HG02970 (cell line): ENCODE measurements around the gene HTD2.
A peak's percentile ranks its signal among the peaks of the same experiment; 100 is the strongest.
"Not testable (repeated sequence)": the region's sequence is repeated elsewhere in the genome, so short reads cannot be mapped to it uniquely, and the experiment has no call there.

Experiments
- ATAC-seq: cut with Tn5 transposase; IDR thresholded peaks from one replicate; pipeline ENCODE4 v1.9.1; 2021; ENCODE audit warnings: mild to moderate bottlenecking, moderate library complexity, moderate number of reproducible peaks; ENCODE audit not compliant: unreplicated experiment, low FRiP score

The HTD2 gene

DNA sequence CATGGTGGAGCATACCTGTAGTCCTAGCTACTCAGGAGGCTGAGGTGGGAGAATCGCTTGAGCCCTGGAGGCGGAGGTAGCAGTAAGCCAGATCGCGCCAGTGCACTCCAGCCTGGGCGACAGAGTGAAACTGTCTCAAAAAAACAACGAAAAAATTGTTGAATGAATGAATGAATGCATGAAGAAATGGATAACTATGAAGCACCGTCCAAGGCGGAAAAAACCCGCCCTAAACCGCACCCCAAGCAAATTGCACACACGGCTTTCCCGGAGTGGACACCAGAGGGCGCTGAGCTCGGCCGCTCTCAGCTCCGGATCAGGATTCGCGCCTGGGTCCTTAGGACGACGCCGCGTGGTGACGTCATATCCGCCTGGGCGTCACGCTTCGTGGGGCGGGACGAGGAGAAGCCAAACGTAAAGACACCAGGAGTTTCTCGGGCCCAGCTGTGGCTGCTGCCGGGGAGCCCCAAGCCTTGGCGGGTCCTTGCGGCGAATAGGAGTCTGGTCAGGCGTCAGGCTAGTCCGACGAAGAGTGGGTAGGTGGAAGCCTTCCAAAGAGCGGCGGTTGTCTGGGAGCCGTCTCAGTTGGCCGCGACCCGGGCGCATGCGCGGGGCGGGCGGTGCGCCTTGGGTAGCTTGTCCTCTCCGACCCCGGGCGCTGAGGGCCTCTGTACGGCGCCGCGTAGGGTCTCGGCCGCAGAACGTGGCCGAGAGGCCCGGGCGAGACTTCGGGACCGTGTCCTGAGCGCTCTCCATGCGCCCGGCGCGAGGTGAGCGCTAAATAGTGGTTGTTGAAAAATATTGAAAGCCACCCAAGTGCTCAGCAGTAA, at the start of gene HTD2, which contains the start of gene RPP14:
Gene HTD2, plus strand, starts transcription at position 639 of the 830 bp plus-strand sequence. CDS start 11,094 bp downstream, outside the sequence.
Gene RPP14, plus strand, starts transcription at position 364 of the 830 bp plus-strand sequence. CDS start 4,085 bp downstream, outside the sequence.
- peak; percentile 92 for ATAC-seq

DNA sequence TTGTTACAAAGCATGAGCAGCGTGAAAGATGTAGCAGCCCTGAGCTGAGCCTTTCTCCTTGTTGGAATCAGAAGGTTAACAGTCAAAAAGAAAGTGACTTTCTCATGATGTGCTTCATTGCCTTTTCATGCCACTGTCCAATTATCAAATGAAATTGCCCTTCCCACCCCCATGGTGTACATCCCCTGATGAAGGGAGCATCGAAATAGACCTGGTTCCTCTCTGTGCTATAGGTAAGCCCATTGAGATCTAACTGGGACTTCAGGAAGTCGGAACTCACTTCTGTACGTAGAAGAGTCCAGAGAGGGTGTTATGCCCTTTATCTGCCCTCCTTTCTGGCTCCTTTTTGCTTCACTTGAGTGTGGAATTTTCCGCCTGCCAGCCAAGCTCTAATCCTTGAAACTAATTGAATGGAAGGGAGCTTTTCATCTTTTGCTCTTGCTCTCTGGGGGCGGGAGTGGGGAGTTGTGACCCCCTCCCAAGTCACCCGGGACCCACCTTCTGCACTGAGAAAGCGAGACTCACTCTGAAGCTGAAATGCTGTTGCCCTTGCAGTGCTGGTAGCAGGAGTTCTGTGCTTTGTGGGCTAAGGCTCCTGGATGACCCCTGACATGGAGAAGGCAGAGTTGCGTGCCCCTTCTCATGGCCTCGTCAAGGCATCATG, 47.8 kb upstream of the HTD2 start:
- no peak for ATAC-seq

DNA sequence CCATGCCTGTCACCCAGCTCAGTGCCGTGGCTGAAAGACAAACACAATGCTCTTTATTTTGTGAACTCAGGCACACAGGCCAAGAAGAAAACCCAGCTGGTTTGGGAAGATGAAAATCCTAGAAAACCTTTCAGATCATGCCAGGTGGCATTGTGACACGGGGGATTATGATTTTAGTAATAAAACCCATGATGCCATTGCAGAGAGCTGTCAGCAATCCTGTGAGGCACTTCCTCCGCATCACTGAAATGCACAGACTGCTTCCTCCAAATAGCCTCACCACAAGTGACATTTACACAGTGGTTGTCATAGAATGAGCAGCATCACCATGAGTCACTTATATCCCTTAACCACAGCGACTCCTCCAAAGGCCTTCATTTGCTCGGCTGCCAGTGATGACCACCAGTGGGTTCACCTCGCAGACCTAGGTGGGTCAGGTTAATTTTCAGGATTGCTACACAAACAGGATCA, 46.0 kb upstream of the HTD2 start:
- ATAC-seq = no peak

DNA sequence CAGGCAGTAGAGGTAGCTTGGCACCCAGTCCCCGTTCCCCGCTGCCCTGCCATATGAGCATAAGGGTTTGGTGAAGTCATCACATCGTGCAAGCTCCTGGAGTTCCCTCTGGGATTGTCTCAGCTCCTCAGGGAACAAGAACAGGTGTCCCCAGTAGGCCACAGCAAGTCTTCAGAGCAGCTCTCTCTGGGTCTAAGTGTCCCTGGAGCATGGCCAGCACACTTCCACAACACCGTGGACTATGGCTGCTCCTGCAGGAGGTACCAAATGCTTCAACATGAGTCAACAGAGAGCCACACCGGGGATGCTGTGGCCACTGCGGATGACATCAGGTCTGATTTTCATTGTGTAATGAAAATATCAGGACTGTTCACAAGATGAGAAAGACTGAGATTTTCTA, 45.6 kb upstream of the HTD2 start:
- ATAC-seq = no peak

DNA sequence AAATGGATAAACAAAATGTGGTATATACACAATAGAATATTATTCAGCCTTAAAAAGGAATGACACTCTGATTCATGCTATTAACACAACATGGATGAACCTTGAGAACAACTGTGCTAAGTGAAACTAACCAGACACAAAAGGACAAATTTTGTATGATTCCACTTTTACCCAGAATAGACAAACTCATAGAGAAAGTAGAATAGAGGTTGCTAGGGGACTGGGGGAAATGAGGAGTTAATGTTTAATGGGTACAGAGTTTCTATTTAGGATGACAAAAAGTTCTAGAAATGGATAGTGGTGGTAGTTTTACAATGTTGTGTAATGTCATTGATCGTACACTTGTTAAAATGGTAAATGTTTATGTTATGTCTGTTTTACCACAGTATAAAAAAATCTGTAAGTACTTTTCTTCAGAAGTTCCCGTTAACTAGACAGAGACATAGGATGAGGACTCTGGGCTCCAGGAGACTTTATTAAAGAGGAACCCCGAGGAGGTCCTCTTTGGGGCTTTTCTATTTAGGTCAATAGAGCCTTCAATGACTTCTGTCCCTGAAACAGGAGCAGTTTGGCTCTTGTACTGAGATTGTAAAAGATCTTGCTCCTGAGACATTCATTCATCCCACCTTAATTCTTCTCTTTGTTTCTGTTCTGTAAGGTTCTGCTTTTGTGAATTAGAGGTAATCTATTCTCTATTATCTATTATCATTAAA, 44.2 kb upstream of the HTD2 start:
- peak; percentile 66 for ATAC-seq

DNA sequence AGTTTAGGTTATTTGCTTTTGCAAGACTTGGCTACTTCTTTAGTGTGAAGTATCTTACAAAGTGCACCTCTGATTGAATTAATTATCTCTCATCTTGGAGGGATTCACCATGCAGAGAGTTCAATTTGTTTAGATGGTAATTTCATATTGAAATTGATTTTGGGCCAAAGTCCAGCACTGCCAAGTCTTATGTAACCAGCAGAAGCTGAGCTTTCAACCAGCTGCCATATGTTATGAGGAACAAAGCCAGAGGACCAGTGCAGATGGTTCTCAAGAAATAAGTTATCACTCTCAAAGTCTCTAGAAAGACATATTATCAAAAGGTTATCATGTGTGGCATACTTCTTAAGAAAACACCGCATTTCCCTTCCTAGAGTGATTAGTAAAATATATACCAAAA, 39.7 kb upstream of the HTD2 start:
- ATAC-seq = no peak

DNA sequence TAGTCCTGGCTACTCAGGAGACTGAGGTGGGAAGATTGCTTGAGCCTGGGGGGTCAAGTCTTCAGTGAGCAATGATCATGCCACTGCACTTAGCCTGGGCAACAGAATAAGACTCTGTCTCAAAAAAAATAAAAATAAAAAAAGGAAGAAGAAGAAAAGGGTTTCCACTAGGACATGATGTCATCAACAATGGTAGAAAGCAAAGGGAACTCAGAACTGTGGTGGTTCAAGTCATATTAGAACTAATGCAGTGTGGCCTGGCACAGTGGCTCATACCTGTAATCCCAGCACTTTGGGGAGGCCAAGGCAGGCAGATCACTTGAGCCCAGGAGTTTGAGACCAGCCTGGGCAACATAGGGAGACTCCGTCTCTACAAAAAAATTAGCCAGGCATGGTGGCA, 38.8 kb upstream of the HTD2 start:
- ATAC-seq = not testable (repeated sequence)

DNA sequence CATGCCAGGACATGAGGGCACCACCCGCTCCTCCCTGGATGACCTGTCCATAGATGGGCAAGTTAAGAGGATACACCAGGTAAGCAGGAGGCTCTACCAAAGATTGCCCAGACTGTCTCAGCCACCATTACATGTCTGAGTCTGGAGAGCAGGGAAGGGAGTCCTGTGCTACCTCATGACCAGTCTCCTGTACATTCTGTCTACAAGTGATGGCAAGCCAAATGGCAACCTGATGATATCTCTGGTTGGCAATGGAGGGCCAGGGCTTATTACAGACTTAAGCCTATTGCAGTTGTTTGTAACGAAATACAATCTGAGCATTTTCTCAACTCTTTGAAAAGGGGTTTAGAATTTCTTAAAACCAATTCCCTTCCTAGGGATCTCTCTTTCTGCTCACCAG, 37.0 kb upstream of the HTD2 start:
- no peak for ATAC-seq

DNA sequence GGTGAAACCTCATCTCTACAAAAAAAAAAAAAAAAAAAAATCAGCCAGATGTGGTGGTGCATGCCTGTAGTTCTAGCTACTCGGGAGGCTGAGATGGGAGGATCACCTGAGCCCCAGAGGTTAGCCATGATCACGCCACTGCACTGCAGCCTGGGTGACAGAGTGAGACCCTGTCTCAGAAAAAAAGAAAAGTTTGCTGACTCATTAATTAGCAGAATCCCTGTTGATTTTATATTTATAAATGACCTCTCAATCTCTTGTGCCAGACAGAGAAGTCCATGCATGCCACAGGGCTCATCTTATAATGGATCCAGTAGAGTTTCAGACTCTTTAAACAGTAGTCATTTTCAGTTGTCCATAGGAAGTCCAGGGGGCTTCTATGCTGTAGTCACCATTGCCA, 35.8 kb upstream of the HTD2 start:
- ATAC-seq = no peak

DNA sequence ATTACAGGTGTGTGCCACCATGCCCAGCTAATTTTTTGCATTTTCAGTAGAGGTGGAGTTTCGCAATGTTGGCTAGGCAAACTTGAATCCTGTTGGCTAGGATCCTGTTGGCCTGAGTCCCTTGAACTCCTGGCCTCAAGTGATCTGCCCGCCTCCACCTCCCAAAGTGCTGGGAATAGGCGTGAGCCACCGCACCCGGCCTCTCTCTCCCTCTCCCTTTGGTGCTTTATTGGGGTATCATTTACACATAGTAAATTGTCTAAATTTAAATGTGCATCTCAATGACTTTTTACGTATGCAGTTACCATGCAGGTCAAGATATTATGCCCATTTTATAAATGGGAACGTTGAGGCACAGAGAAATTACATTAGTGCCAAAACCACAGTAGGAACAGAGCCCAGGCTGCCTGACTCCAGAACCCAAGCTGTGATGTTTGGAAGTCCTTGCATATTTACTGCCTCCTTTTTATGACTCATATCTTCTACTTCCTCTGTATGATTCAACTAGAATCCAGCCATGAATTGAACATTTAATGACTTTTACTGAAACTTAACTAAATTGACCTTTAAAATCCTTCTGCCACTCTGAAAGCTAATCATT, 34.3 kb upstream of the HTD2 start:
- ATAC-seq = no peak

DNA sequence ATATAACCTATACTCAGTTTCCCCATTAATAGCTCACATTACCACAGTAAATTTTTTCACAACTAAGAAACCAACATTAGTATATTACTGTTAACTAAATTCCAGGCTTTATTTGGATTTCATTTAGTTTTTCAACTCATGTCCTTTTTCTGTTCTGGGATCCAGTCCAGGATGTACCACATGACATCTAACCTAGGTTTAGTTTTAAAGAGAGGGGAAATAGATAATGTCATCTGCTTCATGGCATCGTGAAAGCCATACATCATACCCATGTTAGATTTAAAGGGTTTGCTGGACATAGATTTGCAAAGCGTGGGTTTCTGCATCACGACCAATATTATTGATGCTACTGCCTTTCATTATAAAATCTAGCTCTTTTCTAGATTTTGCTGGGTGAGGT, 33.4 kb upstream of the HTD2 start:
- no peak for ATAC-seq

DNA sequence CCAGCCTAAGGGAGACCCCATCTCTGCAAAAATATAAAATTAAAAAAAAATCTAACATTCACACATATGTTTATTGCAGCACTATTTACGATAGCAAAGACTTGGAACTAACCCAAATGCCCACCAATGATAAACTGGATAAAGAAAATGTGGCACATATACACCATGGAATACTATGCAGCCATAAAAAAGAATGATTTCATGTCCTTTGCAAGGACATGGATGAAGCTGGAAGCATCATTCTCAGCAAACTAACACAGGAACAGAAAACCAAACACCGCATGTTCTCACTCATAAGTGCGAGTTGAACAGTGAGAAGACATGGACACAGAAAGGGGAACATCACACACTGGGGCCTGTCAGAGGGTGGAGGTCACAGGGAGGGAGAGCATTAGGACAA, 33.0 kb upstream of the HTD2 start:
- ATAC-seq = not testable (repeated sequence)

DNA sequence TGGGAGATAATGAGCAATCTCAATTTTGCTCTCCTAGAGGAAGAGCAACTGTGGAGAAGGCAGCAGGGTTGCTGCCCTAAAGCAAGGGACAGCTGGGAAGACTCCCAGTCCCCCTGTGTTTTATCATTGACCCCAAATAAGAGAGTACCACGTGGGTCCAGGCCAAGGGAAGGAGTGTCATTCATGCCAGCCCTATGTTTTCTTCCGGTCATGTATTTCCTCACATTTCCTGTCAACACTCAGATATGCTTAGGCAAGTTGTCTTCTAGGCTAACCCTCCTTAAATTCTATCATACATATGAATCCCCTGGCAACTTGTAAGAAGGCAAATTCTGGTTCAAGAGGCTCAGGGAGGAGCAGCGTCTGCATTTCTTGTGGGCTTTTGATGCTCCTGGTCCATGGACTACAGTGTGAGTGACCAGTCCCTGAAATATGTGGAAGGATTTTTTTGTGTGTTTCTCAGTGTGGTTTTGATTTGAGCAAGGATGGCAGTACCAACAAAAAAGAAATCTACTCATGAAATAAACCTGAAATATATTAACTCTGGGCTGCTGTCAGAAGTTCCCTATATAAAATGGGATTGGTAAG, 32.2 kb upstream of the HTD2 start:
- no peak for ATAC-seq

DNA sequence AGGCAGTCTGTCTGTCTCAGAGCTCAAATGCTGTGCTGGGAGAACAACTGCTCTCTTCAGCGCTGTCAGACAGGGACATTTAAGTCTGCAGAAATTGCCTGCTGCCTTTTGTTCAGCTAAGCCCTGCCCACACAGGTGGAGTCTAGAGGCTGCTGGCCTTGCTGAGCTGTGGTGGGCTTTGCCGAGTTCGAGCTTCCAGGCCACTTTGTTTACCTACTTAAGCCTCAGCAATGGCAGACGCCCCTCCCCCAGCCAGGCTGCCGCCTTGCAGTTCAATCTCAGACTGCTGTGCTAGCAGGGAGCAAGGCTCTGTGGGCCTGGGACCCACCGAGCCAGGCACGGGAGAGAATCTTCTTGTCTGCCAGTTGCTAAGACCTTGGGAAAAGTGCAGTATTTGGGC, 25.3 kb upstream of the HTD2 start:
- ATAC-seq = no peak

DNA sequence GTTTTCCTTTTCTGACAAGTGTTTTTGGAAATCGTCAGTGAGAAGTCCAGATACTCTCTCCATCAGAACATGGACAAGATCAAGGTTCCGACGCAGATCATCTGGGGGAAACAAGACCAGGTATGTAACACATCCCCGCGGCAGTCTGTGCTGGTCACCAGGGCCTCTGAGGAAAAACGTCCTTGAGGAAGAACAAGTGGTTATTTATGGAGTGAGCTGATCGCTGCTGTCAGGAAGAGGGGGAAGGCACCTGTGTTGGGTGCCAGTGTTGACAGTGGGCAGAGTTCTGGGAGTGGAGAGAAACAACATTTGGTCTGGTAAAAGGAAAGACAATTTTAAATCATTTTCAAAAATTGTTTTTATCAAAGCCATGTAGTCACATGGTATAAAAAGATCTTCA, 21.0 kb upstream of the HTD2 start:
- ATAC-seq = no peak

DNA sequence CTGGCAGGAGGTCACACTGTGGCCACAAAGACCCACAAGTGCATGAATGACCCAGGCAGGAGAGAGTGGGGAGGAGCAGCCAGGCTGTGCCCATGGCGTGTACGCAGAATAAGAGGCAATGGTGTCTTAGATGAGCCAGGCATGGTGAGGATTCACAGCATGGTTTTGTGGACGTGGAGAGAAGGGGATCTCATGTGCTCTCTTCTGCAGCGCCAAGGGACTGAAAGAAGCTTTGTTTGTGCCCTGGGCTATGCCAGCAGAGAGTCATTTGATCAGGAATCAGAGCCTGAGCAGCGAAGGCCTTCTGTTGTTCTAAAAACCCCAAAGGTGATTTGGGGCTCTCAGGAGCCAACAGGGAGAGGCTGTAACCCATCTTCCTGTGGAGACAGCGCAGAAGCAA, 19.0 kb upstream of the HTD2 start:
- no peak for ATAC-seq

DNA sequence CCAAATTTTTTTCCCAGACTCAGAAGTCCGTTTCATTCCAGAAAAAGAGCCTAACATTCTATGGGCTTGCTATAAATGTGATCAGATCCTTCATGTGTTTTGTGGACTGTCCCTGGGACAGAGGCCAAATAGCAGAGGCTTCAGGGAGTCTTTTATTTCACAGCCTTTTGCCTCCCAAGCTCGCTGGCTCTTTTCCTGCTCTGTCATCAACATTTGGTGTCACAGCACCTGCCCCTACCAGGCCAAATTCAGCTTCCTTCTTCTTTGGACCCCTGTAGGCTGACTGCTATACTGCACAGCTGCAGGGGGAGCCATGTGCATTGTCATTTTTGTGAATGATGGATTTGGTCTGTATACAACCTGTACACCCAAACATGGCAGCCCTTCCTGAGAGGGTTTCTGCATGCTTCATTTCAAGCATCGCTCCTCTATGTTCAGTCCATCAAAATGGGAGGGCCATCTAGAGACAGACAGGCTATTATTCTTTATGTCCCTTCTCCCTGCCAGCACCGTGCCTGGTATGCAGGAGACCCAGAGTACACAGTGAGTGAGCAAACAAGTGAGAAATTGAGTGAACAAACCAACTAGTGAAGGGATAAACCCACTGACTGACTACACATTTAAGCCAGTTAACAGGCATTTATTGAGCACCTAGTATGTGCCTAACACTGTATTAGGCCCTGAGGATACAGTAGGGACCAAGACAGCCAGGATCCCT, 18.1 kb upstream of the HTD2 start:
- ATAC-seq = no peak

DNA sequence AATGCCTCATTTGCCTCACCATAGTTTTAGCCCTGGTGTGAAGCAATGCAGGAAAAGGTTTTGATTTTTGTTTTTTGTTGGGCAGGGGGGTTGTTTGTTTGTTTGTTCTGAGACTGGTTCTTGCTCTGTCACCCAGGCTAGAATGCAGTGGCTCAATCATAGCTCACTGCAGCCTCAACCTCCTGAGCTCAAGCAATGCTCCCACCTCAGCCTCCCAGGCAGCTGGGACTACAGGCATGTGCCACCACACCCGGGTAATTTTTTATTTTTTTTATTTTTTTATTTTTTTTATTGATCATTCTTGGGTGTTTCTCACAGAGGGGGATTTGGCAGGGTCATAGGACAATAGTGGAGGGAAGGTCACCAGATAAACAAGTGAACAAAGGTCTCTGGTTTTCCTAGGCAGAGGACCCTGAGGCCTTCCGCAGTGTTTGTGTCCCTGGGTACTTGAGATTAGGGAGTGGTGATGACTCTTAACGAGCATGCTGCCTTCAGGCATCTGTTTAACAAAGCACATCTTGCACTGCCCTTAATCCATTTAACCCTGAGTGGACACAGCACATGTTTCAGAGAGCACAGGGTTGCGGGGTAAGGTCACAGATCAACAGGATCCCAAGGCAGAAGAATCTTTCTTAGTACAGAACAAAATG, 17.2 kb upstream of the HTD2 start:
- ATAC-seq = not testable (repeated sequence)

DNA sequence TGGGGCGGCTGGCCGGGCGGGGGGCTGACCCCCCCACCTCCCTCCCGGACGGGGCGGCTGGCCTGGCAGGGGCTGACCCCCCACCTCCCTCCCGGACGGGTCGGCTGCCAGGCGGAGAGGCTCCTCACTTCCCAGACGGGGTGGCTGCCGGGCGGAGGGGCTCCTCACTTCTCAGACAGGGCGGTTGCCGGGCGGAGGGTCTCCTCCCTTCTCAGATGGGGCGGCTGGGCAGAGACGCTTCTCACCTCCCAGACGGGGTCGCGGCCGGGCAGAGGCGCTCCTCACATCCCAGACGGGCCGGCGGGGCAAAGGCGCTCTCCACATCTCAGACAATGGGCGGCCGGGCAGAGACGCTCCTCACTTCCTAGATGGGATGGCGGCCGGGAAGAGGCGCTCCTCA, 15.9 kb upstream of the HTD2 start:
- ATAC-seq = not testable (repeated sequence)
